Smooth muscle cell (in vitro differentiated cells): ENCODE measurements around the gene L3MBTL4. TPM values are rescaled to one million over a fixed set of nuclear protein-coding genes. Genes with fewer than 3 reads are reported as not detected.

Source experiments
- DNase-seq: peaks from one replicate; lab custom pipeline; 2025; ENCODE audit not compliant: unreplicated experiment; lab: John Stamatoyannopoulos, UW
- H2AFZ ChIP-seq: fragments of 200-600 bp; sonication (generic); 2 replicates; pipeline ENCODE4 v1.6.0; 2016; ENCODE audit warnings: antibody characterized with exemption, low read depth, mild to moderate bottlenecking
- H3F3A ChIP-seq: fragments of 200-600 bp; sonication (generic); 2 replicates; pipeline ENCODE4 v1.6.0; 2017; ENCODE audit warnings: antibody characterized with exemption, low read depth
- H3K27ac ChIP-seq: fragments of 200-600 bp; sonication (generic); 2 replicates; pipeline ENCODE4 v1.5.1; 2016; ENCODE audit warnings: low read depth, mild to moderate bottlenecking
- H3K27me3 ChIP-seq: fragments of 200-600 bp; sonication (generic); 2 replicates; pipeline ENCODE4 v1.6.1; 2016; ENCODE audit warnings: low read depth, mild to moderate bottlenecking
- H3K36me3 ChIP-seq: fragments of 200-600 bp; sonication (generic); 2 replicates; pipeline ENCODE4 v1.5.1; 2016; ENCODE audit warnings: low read depth
- H3K4me1 ChIP-seq: fragments of 200-600 bp; sonication (generic); 2 replicates; pipeline ENCODE4 v1.5.1; 2016; ENCODE audit warnings: low read depth
- H3K4me2 ChIP-seq: fragments of 200-600 bp; sonication (generic); 2 replicates; pipeline ENCODE4 v1.6.0; 2016; ENCODE audit warnings: mild to moderate bottlenecking
- H3K4me3 ChIP-seq: fragments of 200-600 bp; sonication (generic); 2 replicates; pipeline ENCODE4 v1.5.1; 2016; ENCODE audit warnings: mild to moderate bottlenecking
- H3K79me2 ChIP-seq: fragments of 200-600 bp; sonication (generic); 2 replicates; pipeline ENCODE4 v1.6.0; 2016; ENCODE audit warnings: low read depth, mild to moderate bottlenecking
- H3K9ac ChIP-seq: fragments of 200-600 bp; sonication (generic); 2 replicates; pipeline ENCODE4 v1.6.0; 2016; ENCODE audit warnings: low read depth
- H3K9me3 ChIP-seq: fragments of 200-600 bp; sonication (generic); replicated peaks from 2 replicates; pipeline ENCODE4 v1.5.1; 2016; ENCODE audit warnings: low read depth
- H4K20me1 ChIP-seq: fragments of 200-600 bp; sonication (generic); 2 replicates; pipeline ENCODE4 v1.6.0; 2016; ENCODE audit warnings: low read depth
- WGBS: methylation state at CpG from one replicate; pipeline ENCODE4 v1.1.7; 2016; ENCODE audit warnings: low lambda C conversion rate; 5-methylcytosine and 5-hydroxymethylcytosine counted together
- polyA plus RNA-seq: library from polyadenylated mRNA; unstranded; fragments of >200 nt; fragmentation: Nextera tagmentation; extraction: Ambion mirVana; gene quantifications from 2 replicates; pipeline ENCODE4 v1.2.1, GENCODE V29; 2016
- total RNA-seq: library from RNA; depleted of rRNA; stranded (reverse); fragments of >200 nt; gene quantifications from 2 replicates; pipeline ENCODE4 v1.2.3, GENCODE V29; 2014
- TF ChIP-seq, protein P1 (sequence below): fragments of 200-600 bp; sonication (generic); IDR thresholded peaks from 2 replicates; pipeline ENCODE4 v1.5.1; 2017; ENCODE audit warnings: borderline replicate concordance, mild to moderate bottlenecking, antibody characterized with exemption; ENCODE audit not compliant: insufficient read depth, poor library complexity, severe bottlenecking

L3MBTL4 gene
- total and polyA plus RNA-seq, 2 experiments from 2014 or later: 3.4 TPM; not detected in 1

- peak overlapping the region; percentile 5 for H3K4me2 ChIP-seq
Measured at GRCh38 chr18:5983488-5983887, 431.2 kb downstream of the L3MBTL4 start.

DNA sequence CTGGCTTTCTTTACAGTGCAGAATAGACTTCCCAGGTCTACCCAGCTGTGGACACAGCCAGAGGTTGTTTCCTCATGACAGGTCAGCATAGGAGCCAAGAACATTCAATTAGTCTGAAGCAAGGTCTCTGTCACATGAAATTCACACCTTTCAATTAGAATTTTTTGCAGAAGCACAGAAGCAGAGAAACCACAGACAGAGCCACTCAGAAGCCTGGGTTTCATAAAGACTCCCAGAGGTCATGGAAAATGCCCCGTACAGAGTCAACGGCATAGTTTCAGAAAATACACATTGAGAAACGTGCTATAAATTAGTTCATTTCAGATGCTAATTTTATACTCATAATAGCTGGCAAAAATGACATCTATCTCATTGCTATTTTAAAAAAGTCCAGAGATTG is 432.4 kb downstream of the L3MBTL4 start:
- no peak overlapping the region for H3K4me2 ChIP-seq
- no peak overlapping the region for H2AFZ ChIP-seq
- no peaks in the 10 kb centered on the region for H3K79me2 ChIP-seq
- no peak for DNase-seq
- 72% methylated on average over 3 of the region's 3 CpGs for WGBS
- TF ChIP-seq, protein P1, sequence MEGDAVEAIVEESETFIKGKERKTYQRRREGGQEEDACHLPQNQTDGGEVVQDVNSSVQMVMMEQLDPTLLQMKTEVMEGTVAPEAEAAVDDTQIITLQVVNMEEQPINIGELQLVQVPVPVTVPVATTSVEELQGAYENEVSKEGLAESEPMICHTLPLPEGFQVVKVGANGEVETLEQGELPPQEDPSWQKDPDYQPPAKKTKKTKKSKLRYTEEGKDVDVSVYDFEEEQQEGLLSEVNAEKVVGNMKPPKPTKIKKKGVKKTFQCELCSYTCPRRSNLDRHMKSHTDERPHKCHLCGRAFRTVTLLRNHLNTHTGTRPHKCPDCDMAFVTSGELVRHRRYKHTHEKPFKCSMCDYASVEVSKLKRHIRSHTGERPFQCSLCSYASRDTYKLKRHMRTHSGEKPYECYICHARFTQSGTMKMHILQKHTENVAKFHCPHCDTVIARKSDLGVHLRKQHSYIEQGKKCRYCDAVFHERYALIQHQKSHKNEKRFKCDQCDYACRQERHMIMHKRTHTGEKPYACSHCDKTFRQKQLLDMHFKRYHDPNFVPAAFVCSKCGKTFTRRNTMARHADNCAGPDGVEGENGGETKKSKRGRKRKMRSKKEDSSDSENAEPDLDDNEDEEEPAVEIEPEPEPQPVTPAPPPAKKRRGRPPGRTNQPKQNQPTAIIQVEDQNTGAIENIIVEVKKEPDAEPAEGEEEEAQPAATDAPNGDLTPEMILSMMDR: no peak
- H3K4me3 ChIP-seq: no peak overlapping the region
- no peaks in the 10 kb centered on the region for H3K36me3 ChIP-seq
- H4K20me1 ChIP-seq: no peaks in the 10 kb centered on the region
- H3K9ac ChIP-seq: no peak overlapping the region
- H3F3A ChIP-seq: no peaks in the 10 kb centered on the region
- H3K27ac ChIP-seq: no peak overlapping the region
- H3K9me3 ChIP-seq: no peaks in the 10 kb centered on the region
- H3K27me3 ChIP-seq: peaks cover 29% of the 10 kb centered on the region
- no peaks in the 10 kb centered on the region for H3K4me1 ChIP-seq

More at GRCh38 chr18:5983488-5983887, 431.2 kb downstream of the L3MBTL4 start:
- Histone ChIP-seq H3K79me2 (no peaks in the 10 kb centered on the region), H2AFZ (no peak overlapping the region), H3K9me3 (no peaks in the 10 kb centered on the region), H3K4me1 (no peaks in the 10 kb centered on the region), H3F3A (no peaks in the 10 kb centered on the region), H3K9ac (no peak overlapping the region), H3K27me3 (peaks cover 33% of the 10 kb centered on the region), H4K20me1 (no peaks in the 10 kb centered on the region), H3K27ac (no peak overlapping the region), H3K36me3 (no peaks in the 10 kb centered on the region), H3K4me3 (no peak overlapping the region)
- WGBS: 2% methylated on average over 4 of the region's 4 CpGs
- TF ChIP-seq, protein P1: no peak
- DNase-seq: no peak

DNA sequence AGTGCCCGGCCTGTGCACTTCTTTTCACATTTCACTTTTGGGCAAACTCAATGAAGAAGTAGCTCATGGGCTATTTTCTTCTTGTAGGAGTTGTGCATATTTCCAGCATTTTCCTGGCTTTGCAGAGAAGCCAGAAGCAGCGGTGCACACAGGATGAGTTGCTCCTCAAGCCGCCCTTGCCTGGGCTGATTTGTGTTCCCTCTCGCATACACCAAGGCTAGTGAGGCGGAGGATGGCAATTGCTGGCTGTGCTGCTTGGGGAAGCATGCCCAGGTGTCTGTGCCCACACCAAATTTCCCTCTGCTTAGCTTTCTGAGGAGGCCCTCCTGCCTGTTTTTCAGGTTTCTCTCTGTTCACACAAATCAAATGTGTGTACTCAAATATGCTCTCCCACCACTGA is 434.0 kb downstream of the L3MBTL4 start:
- Histone ChIP-seq H2AFZ (no peak overlapping the region), H3K27ac (no peak overlapping the region), H3K4me1 (no peaks in the 10 kb centered on the region), H3K36me3 (no peaks in the 10 kb centered on the region), H3K9me3 (no peaks in the 10 kb centered on the region), H3K79me2 (no peaks in the 10 kb centered on the region), H3F3A (peaks cover 3% of the 10 kb centered on the region), H3K9ac (no peak overlapping the region), H4K20me1 (no peaks in the 10 kb centered on the region), H3K4me3 (no peak overlapping the region), H3K4me2 (no peak overlapping the region), H3K27me3 (peaks cover 13% of the 10 kb centered on the region)
- TF ChIP-seq, protein P1: no peak
- no peak for DNase-seq
- WGBS: 92% methylated on average over 5 of the region's 5 CpGs

DNA sequence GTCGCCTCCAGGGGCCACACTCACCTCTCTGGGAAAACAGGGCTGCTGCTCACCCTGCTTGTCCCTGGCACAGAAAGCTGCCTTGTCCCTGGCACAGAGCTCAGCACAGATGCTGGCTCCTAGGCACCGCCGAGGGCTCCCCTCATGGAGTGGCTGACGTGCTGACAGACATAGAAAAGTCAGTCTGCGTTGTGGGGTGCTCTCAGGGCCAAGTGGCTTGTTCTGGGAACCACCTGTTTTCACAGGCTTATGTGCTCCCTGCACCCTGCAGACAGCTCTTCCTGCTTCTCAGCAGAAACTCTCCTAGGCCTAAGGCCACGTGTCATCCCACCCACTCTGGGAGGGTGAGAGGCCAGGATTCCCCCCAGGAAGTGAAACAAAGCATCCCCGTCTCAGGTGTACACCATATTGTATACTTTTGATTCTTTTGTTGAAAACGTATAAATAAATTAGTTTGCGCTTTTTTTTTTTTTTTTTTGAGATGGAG is 434.7 kb downstream of the L3MBTL4 start:
- Histone ChIP-seq H3K4me1 (no peaks in the 10 kb centered on the region), H2AFZ (no peak overlapping the region), H4K20me1 (no peaks in the 10 kb centered on the region), H3K4me2 (no peak overlapping the region), H3K9me3 (no peaks in the 10 kb centered on the region), H3K79me2 (no peaks in the 10 kb centered on the region), H3F3A (peaks cover 9% of the 10 kb centered on the region), H3K4me3 (no peak overlapping the region), H3K36me3 (no peaks in the 10 kb centered on the region), H3K9ac (no peak overlapping the region), H3K27ac (no peak overlapping the region), H3K27me3 (peaks cover 8% of the 10 kb centered on the region)
- TF ChIP-seq, protein P1: no peak
- 86% methylated on average over 9 of the region's 9 CpGs for WGBS
- DNase-seq: no peak
